Hematopoietic multipotent progenitor cell treated with erythropoietin and hydrocortisone succinate and interleukin-3 and kit ligand, for 17 days (in vitro differentiated cells): ENCODE results near the gene NUP43.
"Not testable (repeated sequence)": the region's sequence is repeated elsewhere in the genome, so short reads cannot be mapped to it uniquely, and the experiment has no call there.

Experiments used
- DNase-seq: peaks from one replicate; pipeline ENCODE4 v3.0.0-alpha.2; 2015; ENCODE audit warnings: low spot score

Gene NUP43

GRCh38 chr6:149686230-149686629 is 60.1 kb downstream of the NUP43 start:
- DNase-seq, result no peak

GRCh38 chr6:149683256-149683859 is 63.0 kb downstream of the NUP43 start:
- DNase-seq, result no peak

- not testable (repeated sequence) for DNase-seq
Measured at GRCh38 chr6:149681845-149682244, 64.5 kb downstream of the NUP43 start.

GRCh38 chr6:149681209-149681608 is 65.1 kb downstream of the NUP43 start:
- no peak for DNase-seq

- DNase-seq, result no peak
Measured at GRCh38 chr6:149680503-149680902, 65.8 kb downstream of the NUP43 start.
